HepG2 (cell line): ENCODE measurements around the gene COPS3.

Experiments used
- ARHGAP35 ChIP-seq: sonication (generic); formaldehyde crosslinking; IDR thresholded peaks from 2 replicates; pipeline ENCODE4 v1.9.0; 2022; ENCODE audit warnings: mild to moderate bottlenecking, inconsistent platforms, moderate library complexity, missing genetic modification reagents, borderline replicate concordance
- NFAT5 ChIP-seq: sonication (generic); formaldehyde crosslinking; IDR thresholded peaks from 2 replicates; pipeline ENCODE4 v1.4.0; 2020; ENCODE audit warnings: missing genetic modification reagents
- NR1H2 ChIP-seq: sonication (generic); formaldehyde crosslinking; IDR thresholded peaks from 2 replicates; pipeline ENCODE4 v1.8.1; 2022; ENCODE audit warnings: low read depth, missing genetic modification reagents, borderline replicate concordance
- NR3C1 ChIP-seq: sonication (generic); formaldehyde crosslinking; IDR thresholded peaks from 2 replicates; pipeline ENCODE4 v1.4.0; 2020; ENCODE audit warnings: missing genetic modification reagents
- POLR2AphosphoS5 ChIP-seq: IDR thresholded peaks from 2 replicates; pipeline ENCODE4 v1.6.1; 2012; ENCODE audit warnings: low read depth, low read length
- STAG1 ChIP-seq: sonication (generic); formaldehyde crosslinking; IDR thresholded peaks from 2 replicates; pipeline ENCODE4 v1.4.0; 2020; ENCODE audit warnings: missing genetic modification reagents
- TGIF2 ChIP-seq: IDR thresholded peaks from 2 replicates; pipeline ENCODE4 v1.6.1; 2016; ENCODE audit warnings: control low read depth, missing compliant biosample characterization
- ZBTB49 ChIP-seq: sonication (generic); formaldehyde crosslinking; IDR thresholded peaks from 2 replicates; pipeline ENCODE4 v1.4.0; 2020; ENCODE audit warnings: missing genetic modification reagents, borderline replicate concordance
- ZFP41 ChIP-seq: sonication (generic); formaldehyde crosslinking; IDR thresholded peaks from 2 replicates; pipeline ENCODE4 v1.4.0; 2020; ENCODE audit warnings: mild to moderate bottlenecking, missing genetic modification reagents, borderline replicate concordance
- ZKSCAN1 ChIP-seq: fragments of 150-350 bp; IDR thresholded peaks from 2 replicates; pipeline ENCODE4 v1.6.1; 2014; ENCODE audit warnings: low read length
- TF ChIP-seq, protein P1 (sequence below): sonication (generic); formaldehyde crosslinking; IDR thresholded peaks from 2 replicates; pipeline ENCODE4 v1.4.0; 2020; ENCODE audit warnings: mild to moderate bottlenecking, missing genetic modification reagents
- TF ChIP-seq, protein P2 (sequence below): sonication (generic); formaldehyde crosslinking; IDR thresholded peaks from 2 replicates; pipeline ENCODE4 v1.5.0; 2020; ENCODE audit warnings: mild to moderate bottlenecking, missing genetic modification reagents, moderate library complexity

GRCh38 chr17:17237026-17237799 is 43.8 kb downstream of the COPS3 start, which contains the start of gene FLCN:
- TF ChIP-seq NR1H2 (CRISPR knock-in tag), result no peak
- no peak for TF ChIP-seq NR3C1 (CRISPR knock-in tag)
- TF ChIP-seq, protein P1, sequence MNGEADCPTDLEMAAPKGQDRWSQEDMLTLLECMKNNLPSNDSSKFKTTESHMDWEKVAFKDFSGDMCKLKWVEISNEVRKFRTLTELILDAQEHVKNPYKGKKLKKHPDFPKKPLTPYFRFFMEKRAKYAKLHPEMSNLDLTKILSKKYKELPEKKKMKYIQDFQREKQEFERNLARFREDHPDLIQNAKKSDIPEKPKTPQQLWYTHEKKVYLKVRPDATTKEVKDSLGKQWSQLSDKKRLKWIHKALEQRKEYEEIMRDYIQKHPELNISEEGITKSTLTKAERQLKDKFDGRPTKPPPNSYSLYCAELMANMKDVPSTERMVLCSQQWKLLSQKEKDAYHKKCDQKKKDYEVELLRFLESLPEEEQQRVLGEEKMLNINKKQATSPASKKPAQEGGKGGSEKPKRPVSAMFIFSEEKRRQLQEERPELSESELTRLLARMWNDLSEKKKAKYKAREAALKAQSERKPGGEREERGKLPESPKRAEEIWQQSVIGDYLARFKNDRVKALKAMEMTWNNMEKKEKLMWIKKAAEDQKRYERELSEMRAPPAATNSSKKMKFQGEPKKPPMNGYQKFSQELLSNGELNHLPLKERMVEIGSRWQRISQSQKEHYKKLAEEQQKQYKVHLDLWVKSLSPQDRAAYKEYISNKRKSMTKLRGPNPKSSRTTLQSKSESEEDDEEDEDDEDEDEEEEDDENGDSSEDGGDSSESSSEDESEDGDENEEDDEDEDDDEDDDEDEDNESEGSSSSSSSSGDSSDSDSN (CRISPR knock-in tag), result no peak; the same call in 1 of the 2 replicates
- TF ChIP-seq, protein P2, sequence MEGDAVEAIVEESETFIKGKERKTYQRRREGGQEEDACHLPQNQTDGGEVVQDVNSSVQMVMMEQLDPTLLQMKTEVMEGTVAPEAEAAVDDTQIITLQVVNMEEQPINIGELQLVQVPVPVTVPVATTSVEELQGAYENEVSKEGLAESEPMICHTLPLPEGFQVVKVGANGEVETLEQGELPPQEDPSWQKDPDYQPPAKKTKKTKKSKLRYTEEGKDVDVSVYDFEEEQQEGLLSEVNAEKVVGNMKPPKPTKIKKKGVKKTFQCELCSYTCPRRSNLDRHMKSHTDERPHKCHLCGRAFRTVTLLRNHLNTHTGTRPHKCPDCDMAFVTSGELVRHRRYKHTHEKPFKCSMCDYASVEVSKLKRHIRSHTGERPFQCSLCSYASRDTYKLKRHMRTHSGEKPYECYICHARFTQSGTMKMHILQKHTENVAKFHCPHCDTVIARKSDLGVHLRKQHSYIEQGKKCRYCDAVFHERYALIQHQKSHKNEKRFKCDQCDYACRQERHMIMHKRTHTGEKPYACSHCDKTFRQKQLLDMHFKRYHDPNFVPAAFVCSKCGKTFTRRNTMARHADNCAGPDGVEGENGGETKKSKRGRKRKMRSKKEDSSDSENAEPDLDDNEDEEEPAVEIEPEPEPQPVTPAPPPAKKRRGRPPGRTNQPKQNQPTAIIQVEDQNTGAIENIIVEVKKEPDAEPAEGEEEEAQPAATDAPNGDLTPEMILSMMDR (CRISPR knock-in tag), result no peak
- TF ChIP-seq ZBTB49 (CRISPR knock-in tag), result no peak
- TF ChIP-seq POLR2AphosphoS5, result peak; percentile 90
- no peak for TF ChIP-seq ZKSCAN1
- no peak for TF ChIP-seq STAG1
- TF ChIP-seq ARHGAP35 (CRISPR knock-in tag), result 0 out of 2 replicates have a peak, but pooled peaks have one; percentile 79
- TF ChIP-seq ZFP41, result no peak
- no peak for TF ChIP-seq TGIF2
- TF ChIP-seq NFAT5 (CRISPR knock-in tag), result peak; percentile 24; the same call in 1 of the 2 replicates
